Fibroblast of lung (primary cell): Measurements from ENCODE around the gene SH2D4B.

ENCODE experiments used
- CTCF ChIP-seq, 2 donors: IDR thresholded peaks in 1 of 2; conservative IDR thresholded peaks in 1 of 2; 1 replicate in 1 of 2; 2 replicates in 1 of 2; pipeline ENCODE4 v1.5.1; 2011 to 2012; ENCODE audit warnings: low read length in 2 of 2, control low read depth in 1 of 2, inconsistent platforms in 1 of 2, low read depth in 1 of 2, mild to moderate bottlenecking in 1 of 2
- EZH2 ChIP-seq: IDR thresholded peaks from 2 replicates; pipeline ENCODE4 v1.5.1; 2012; ENCODE audit warnings: low read length, control low read depth, mild to moderate bottlenecking; ENCODE audit errors: missing control alignments

- no peak for TF ChIP-seq CTCF (conservative IDR thresholded peaks at IDR 0.05 in 1 of 2, IDR thresholded peaks at IDR 0.05 in 1 of 2; ENCODE audit: low read depth in 1 of 2, low read length in 2 of 2)
- no peak for TF ChIP-seq EZH2
These were observed 16.8 kb upstream of the SH2D4B start for GRCh38 chr10:80520661-80521470.
